Measurements from ENCODE around the gene PACRG. TPM values are rescaled to one million over a fixed set of nuclear protein-coding genes. Genes with fewer than 3 reads are reported as not detected.

Gene PACRG
- total and polyA plus RNA-seq, 2 of the 8 experiments (the other 6 are each of a cell fraction or from before 2014, with no cell fraction given), result 0.44 to 0.54 TPM

DNA sequence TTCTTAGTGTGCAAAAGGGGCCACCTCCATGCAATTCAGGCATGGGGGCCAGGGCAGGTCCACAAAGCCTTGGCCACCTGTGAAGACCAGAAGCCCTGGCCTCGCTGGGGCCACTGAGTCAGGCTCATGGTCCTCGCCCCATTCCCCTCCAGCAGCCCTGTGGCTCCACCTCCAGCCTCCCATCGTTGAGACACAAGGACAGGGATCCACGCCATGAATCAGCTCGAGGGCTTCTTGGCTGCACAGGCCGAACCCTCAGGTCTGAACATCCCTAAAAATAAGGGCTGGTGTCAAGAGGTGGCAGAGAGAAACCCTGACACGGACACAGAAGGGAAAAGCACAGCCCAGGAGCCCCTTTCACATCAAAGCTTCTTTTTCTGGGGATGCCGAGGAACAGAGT lies 618.2 kb downstream of the PACRG start:
- Histone ChIP-seq H3K79me1 (ENCODE audit: low read depth, low read length) (no peaks in the 10 kb centered on the region), H3K9me3 (ENCODE audit: insufficient read depth in 2 of 2, low read depth in 1 of 2, low read length in 1 of 2) (no peaks in the 10 kb centered on the region), H3K9ac (replicated peaks in 1 of 4; ENCODE audit: extremely low read depth in 1 of 4, low read depth in 3 of 4, low read length in 3 of 4) (no peak overlapping the region), H2BK120ac (replicated peaks; ENCODE audit: low read depth, low read length) (no peak overlapping the region), H3K23ac (ENCODE audit: insufficient read length) (no peak overlapping the region), H4K91ac (replicated peaks; ENCODE audit: insufficient read length, low read length) (no peak overlapping the region), H3K56ac (replicated peaks; ENCODE audit: insufficient read length, low read depth, low read length) (no peak overlapping the region), H3K4me1 (replicated peaks in 1 of 4; ENCODE audit: control insufficient read depth in 3 of 4, insufficient read depth in 4 of 4, low read length in 3 of 4) (peaks cover 0 to 6% (median 0%) of the 10 kb centered on the region in 4 experiments; a peak in 3 of 7 replicates), H3K18ac (ENCODE audit: extremely low read depth, low read length) (no peak overlapping the region), H2BK12ac (ENCODE audit: low read depth, low read length) (no peak overlapping the region), H2BK5ac (ENCODE audit: low read depth, low read length) (no peak overlapping the region), H3K27ac (ENCODE audit: low read depth, low read length) (no peak overlapping the region), H3K4me3 (ENCODE audit: extremely low read depth in 1 of 4, insufficient read depth in 2 of 4, low read depth in 3 of 4, low read length in 4 of 4) (no peak overlapping the region), H4K5ac (ENCODE audit: insufficient read length, low read depth, low read length) (no peak overlapping the region), H3K23me2 (ENCODE audit: low read depth, low read length) (no peaks in the 10 kb centered on the region), H3K14ac (ENCODE audit: insufficient read length) (no peak overlapping the region), H2BK15ac (ENCODE audit: low read length) (no peak overlapping the region), H3K27me3 (replicated peaks in 1 of 4; ENCODE audit: control insufficient read depth in 3 of 4, extremely low read depth in 1 of 4, insufficient read depth in 3 of 4, low read length in 3 of 4) (no peaks in the 10 kb centered on the region), H3K79me2 (ENCODE audit: control insufficient read depth in 1 of 2, insufficient read depth in 2 of 2, low read length in 2 of 2) (no peaks in the 10 kb centered on the region), H2AK5ac (ENCODE audit: low read depth, low read length) (no peak overlapping the region), H3K4ac (replicated peaks; ENCODE audit: insufficient read length, low read depth, low read length) (no peak overlapping the region), H3K36me3 (ENCODE audit: control insufficient read depth in 2 of 4, insufficient read depth in 4 of 4, low read length in 3 of 4) (no peaks in the 10 kb centered on the region), H2AFZ (ENCODE audit: low read length) (no peak overlapping the region), H4K20me1 (replicated peaks in 1 of 2; ENCODE audit: control insufficient read depth in 1 of 2, insufficient read depth in 2 of 2, low read length in 2 of 2) (no peaks in the 10 kb centered on the region), H4K8ac (ENCODE audit: extremely low read depth, insufficient read depth, low read length) (peak overlapping the region; percentile 65; the same call in 1 of the 2 replicates), H3K4me2 (ENCODE audit: insufficient read depth in 1 of 2, low read depth in 2 of 2, low read length in 2 of 2) (no peak overlapping the region), H2BK20ac (ENCODE audit: low read length) (no peak overlapping the region)
- DNase-seq (ENCODE audit: low read depth in 1 of 2, low spot score in 2 of 2), result no peak
- POLR2A ChIA-PET (ENCODE audit: partially characterized antibody), result interaction anchor here (0.6 to 1.1 kb wide), 2 partner anchors 13 to 199 kb away, joined by 3 read pairs; no protein-coding TSS in a partner anchor
- WGBS, 2 experiments (ENCODE audit: extremely low coverage in 1 of 2, insufficient coverage in 1 of 2, insufficient read length in 1 of 2, insufficient replicate concordance in 2 of 2, low coverage in 1 of 2, low lambda C conversion rate in 2 of 2, missing lambda C conversion rate in 1 of 2), result 88% methylated on average over 8 of the region's 8 CpGs; no CpG with 5 or more reads in 1 of the 2 experiments
- FAIRE-seq, result no peak
- CTCF ChIA-PET (ENCODE audit: partially characterized antibody), result interaction anchor here (0.6 to 1.3 kb wide), 4 partner anchors 15 to 927 kb away, joined by 3 to 5 read pairs (median 4); no protein-coding TSS in a partner anchor
- TF ChIP-seq NANOG (IDR thresholded peaks at IDR 0.05; ENCODE audit: insufficient read depth, low read depth, low read length, poor library complexity, severe bottlenecking) (no peak), PHF8 (conservative IDR thresholded peaks at IDR 0.05; ENCODE audit: low read depth, low read length) (no peak), POLR2AphosphoS5 (IDR thresholded peaks at IDR 0.05; ENCODE audit: low read depth, low read length) (no peak), CHD2 (IDR thresholded peaks at IDR 0.05; ENCODE audit: low read length) (no peak), JUND (IDR thresholded peaks at IDR 0.05; ENCODE audit: low read length) (no peak), TAF7 (optimal IDR thresholded peaks at IDR 0.05; ENCODE audit: borderline replicate concordance, low read depth, low read length) (no peak), SP1 (IDR thresholded peaks at IDR 0.05; ENCODE audit: low read depth, low read length) (no peak), POU5F1 (IDR thresholded peaks at IDR 0.05; ENCODE audit: low read depth, low read length) (no peak), HDAC6 (IDR thresholded peaks at IDR 0.05; ENCODE audit: low read depth, low read length) (no peak), CHD1 (IDR thresholded peaks at IDR 0.05; ENCODE audit: low read depth, low read length) (no peak)
- TF ChIP-seq, protein P1, sequence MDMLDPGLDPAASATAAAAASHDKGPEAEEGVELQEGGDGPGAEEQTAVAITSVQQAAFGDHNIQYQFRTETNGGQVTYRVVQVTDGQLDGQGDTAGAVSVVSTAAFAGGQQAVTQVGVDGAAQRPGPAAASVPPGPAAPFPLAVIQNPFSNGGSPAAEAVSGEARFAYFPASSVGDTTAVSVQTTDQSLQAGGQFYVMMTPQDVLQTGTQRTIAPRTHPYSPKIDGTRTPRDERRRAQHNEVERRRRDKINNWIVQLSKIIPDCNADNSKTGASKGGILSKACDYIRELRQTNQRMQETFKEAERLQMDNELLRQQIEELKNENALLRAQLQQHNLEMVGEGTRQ (IDR thresholded peaks at IDR 0.05; ENCODE audit: low read length), result no peak
- TF ChIP-seq, protein P2, sequence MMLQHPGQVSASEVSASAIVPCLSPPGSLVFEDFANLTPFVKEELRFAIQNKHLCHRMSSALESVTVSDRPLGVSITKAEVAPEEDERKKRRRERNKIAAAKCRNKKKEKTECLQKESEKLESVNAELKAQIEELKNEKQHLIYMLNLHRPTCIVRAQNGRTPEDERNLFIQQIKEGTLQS (IDR thresholded peaks at IDR 0.05; ENCODE audit: insufficient read depth, low read depth, low read length), result no peak
- TF ChIP-seq, protein P3, sequence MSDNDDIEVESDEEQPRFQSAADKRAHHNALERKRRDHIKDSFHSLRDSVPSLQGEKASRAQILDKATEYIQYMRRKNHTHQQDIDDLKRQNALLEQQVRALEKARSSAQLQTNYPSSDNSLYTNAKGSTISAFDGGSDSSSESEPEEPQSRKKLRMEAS (IDR thresholded peaks at IDR 0.05), result no peak
